ENCODE measurements around the gene S100A5. TPM values are rescaled to one million over a fixed set of nuclear protein-coding genes. Genes with fewer than 3 reads are reported as not detected.
A peak's percentile ranks its signal among the peaks of the same experiment; 100 is the strongest.

Gene S100A5
- total RNA-seq, 1 donor from 2014 or later = not detected

DNA sequence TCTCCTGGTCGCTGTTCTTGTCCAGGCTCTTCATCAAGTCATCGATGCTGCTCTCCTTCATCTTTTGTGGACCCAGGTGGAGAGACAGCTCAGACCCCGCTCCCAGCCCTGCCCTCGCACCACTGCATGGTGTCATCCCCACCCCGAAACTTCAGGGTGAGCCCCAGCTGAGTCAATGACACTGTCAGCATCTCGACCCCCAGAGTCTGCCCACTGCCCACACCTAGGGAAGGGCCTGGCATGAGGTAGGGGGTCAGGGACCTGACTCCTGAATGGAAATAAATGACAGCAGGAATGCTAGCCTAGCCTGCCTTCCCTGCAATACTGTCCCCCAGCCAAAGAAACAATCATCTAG, 3.4 kb downstream of the S100A5 start:
- DNase-seq = no peak
- Mint-ChIP-seq H3K9me3 (ENCODE audit: unreplicated experiment) (no peaks in the 10 kb centered on the region), H3K36me3 (ENCODE audit: unreplicated experiment) (no peaks in the 10 kb centered on the region), H3K4me3 (ENCODE audit: unreplicated experiment) (no peak overlapping the region), H3K4me1 (ENCODE audit: low read depth, unreplicated experiment) (peaks cover 34% of the 10 kb centered on the region), H3K27me3 (ENCODE audit: unreplicated experiment) (peaks cover 3% of the 10 kb centered on the region), H3K27ac (ENCODE audit: unreplicated experiment) (no peak overlapping the region)
- TF ChIP-seq CTCF (IDR thresholded peaks at IDR 0.05; ENCODE audit: partially characterized antibody, unreplicated experiment) = no peak

- no peaks in the 10 kb centered on the region for H3K36me3 Mint-ChIP-seq (ENCODE audit: unreplicated experiment)
- H3K27me3 Mint-ChIP-seq (ENCODE audit: unreplicated experiment) = peaks cover 3% of the 10 kb centered on the region
- TF ChIP-seq CTCF (IDR thresholded peaks at IDR 0.05; ENCODE audit: partially characterized antibody, unreplicated experiment) = no peak
- H3K27ac Mint-ChIP-seq (ENCODE audit: unreplicated experiment) = no peak overlapping the region
- H3K4me1 Mint-ChIP-seq (ENCODE audit: low read depth, unreplicated experiment) = peaks cover 35% of the 10 kb centered on the region
- no peak for DNase-seq
- peak overlapping the region; percentile 86 for H3K4me3 Mint-ChIP-seq (ENCODE audit: unreplicated experiment)
- H3K9me3 Mint-ChIP-seq (ENCODE audit: unreplicated experiment) = no peaks in the 10 kb centered on the region
Measured at GRCh38 chr1:153536671-153537375, 3.9 kb downstream of the S100A5 start.

DNA sequence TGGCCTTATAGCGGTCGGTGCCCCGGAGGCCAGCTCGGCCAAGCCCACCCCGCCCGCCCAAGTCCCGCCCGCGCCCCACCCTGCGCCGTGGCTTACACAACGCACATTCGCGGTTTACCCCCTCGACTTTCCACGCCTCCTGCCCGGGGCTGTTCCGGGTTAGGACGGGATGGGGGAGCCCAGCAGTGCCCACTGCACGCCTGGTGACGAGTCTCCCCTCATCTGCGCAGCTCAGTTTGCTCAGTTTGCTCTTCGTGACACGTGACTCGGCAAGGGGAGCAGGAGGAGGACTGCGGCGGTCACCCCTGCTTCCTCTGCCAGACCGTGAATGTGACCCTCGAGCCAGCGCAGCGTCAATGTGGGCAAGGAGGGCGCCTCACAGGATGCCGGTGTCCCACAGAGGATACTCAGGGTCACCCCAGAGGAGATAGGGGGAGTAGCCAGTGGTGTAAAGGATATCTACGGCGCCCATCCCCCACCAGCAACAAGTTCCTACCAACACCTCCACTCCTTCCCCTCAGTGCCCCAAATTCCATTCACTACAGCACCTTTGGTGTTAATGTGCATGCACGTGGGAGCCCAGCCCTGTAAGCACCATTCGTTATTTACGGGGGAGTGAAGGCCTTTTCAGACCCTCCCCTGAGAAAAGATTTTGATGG, 4.6 kb downstream of the S100A5 start:
- no peak for DNase-seq
- Mint-ChIP-seq H3K36me3 (ENCODE audit: unreplicated experiment) (no peaks in the 10 kb centered on the region), H3K27ac (ENCODE audit: unreplicated experiment) (no peak overlapping the region), H3K9me3 (ENCODE audit: unreplicated experiment) (no peaks in the 10 kb centered on the region), H3K27me3 (ENCODE audit: unreplicated experiment) (peaks cover 3% of the 10 kb centered on the region), H3K4me3 (ENCODE audit: unreplicated experiment) (peak overlapping the region; percentile 86), H3K4me1 (ENCODE audit: low read depth, unreplicated experiment) (peaks cover 35% of the 10 kb centered on the region)
- no peak for TF ChIP-seq CTCF (IDR thresholded peaks at IDR 0.05; ENCODE audit: partially characterized antibody, unreplicated experiment)

GRCh38 chr1:153535242-153536011, 5.3 kb downstream of the S100A5 start, which contains the start of gene S100A6:
TSS of gene S100A6 (minus strand) at chr1:153535991. CDS start at chr1:153535339, 652 bp downstream.
- Mint-ChIP-seq H3K36me3 (ENCODE audit: unreplicated experiment) (no peaks in the 10 kb centered on the region), H3K4me1 (ENCODE audit: low read depth, unreplicated experiment) (peaks cover 34% of the 10 kb centered on the region), H3K27ac (ENCODE audit: unreplicated experiment) (peak within 1 kb of the TSS; percentile 43), H3K9me3 (ENCODE audit: unreplicated experiment) (no peaks in the 10 kb centered on the region), H3K4me3 (ENCODE audit: unreplicated experiment) (peak within 1 kb of the TSS; percentile 86), H3K27me3 (ENCODE audit: unreplicated experiment) (peaks cover 3% of the 10 kb centered on the region)
- no peak for DNase-seq
- no peak for TF ChIP-seq CTCF (IDR thresholded peaks at IDR 0.05; ENCODE audit: partially characterized antibody, unreplicated experiment)

Data from glutamatergic neuron (in vitro differentiated cells).